ENCODE results near the gene KY.

DNA sequence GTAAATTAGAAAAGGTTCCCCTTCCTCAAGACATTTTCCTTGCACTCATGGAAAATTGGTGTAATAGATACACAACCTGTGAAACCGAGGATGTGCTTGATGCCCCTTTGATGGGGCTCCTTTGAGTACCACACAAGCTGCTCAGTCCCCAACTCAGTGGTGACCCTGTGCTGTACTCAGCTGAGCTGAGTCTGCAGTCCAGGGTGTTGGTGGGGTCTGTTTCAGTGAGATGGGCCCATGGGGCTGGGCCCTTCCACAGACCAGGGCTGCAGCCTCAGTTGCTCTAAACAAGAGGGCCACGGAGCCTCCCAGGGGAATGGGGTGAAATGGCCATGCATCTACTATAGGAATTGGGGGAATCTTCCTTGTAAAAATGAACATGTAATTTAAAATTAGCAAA is 39.3 kb downstream of the KY start:
- TF ChIP-seq, protein P1, sequence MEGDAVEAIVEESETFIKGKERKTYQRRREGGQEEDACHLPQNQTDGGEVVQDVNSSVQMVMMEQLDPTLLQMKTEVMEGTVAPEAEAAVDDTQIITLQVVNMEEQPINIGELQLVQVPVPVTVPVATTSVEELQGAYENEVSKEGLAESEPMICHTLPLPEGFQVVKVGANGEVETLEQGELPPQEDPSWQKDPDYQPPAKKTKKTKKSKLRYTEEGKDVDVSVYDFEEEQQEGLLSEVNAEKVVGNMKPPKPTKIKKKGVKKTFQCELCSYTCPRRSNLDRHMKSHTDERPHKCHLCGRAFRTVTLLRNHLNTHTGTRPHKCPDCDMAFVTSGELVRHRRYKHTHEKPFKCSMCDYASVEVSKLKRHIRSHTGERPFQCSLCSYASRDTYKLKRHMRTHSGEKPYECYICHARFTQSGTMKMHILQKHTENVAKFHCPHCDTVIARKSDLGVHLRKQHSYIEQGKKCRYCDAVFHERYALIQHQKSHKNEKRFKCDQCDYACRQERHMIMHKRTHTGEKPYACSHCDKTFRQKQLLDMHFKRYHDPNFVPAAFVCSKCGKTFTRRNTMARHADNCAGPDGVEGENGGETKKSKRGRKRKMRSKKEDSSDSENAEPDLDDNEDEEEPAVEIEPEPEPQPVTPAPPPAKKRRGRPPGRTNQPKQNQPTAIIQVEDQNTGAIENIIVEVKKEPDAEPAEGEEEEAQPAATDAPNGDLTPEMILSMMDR (IDR thresholded peaks at IDR 0.05) = no peak
- no peak for TF ChIP-seq POLR2AphosphoS5 (IDR thresholded peaks at IDR 0.05; ENCODE audit: insufficient read depth in 1 of 2, low read depth in 1 of 2)
- TF ChIP-seq POLR2A (IDR thresholded peaks at IDR 0.05) = no peak

Data from vagina (tissue), 2 donors.